GM23248 (cell line): ENCODE data around the gene VRTN.

ENCODE experiments used
- EZH2 ChIP-seq: fragments of 200-600 bp; sonication (generic); IDR thresholded peaks from 2 replicates; pipeline ENCODE4 v1.6.1; 2018; ENCODE audit warnings: antibody characterized with exemption, mild to moderate bottlenecking; ENCODE audit not compliant: insufficient read depth, poor library complexity, severe bottlenecking
- EZH2phosphoT487 ChIP-seq: fragments of 200-600 bp; sonication (generic); IDR thresholded peaks from 2 replicates; pipeline ENCODE4 v1.6.1; 2018; ENCODE audit warnings: antibody characterized with exemption, moderate library complexity, mild to moderate bottlenecking, low read depth; ENCODE audit not compliant: insufficient read depth

- TF ChIP-seq EZH2phosphoT487, result no peak
- TF ChIP-seq EZH2, result no peak
Observed at GRCh38 chr14:74313601-74314000, 34.7 kb upstream of the VRTN start.
